Neutrophil (primary cell): Measurements from ENCODE around the gene POTEE.
"Not testable (repeated sequence)": the region's sequence is repeated elsewhere in the genome, so short reads cannot be mapped to it uniquely, and the experiment has no call there.

Experiments used
- H3K27ac ChIP-seq: fragments of 200-600 bp; sonication (generic); 2 replicates; pipeline ENCODE4 v1.5.1; 2016; ENCODE audit warnings: mild to moderate bottlenecking, moderate library complexity
- H3K27me3 ChIP-seq: fragments of 200-600 bp; sonication (generic); 2 replicates; pipeline ENCODE4 v1.6.0; 2016; ENCODE audit warnings: mild to moderate bottlenecking
- H3K36me3 ChIP-seq: fragments of 200-600 bp; sonication (generic); 2 replicates; pipeline ENCODE4 v1.5.1; 2017
- H3K4me1 ChIP-seq, 2 experiments: fragments of 200-600 bp in 1 of 2; sonication (generic) in 1 of 2; 1 replicate in 1 of 2; 2 replicates in 1 of 2; pipeline versions ENCODE4 v1.5.1 to v1.6.1; 2013 to 2016; ENCODE audit warnings: low read depth in 1 of 2, low read length in 1 of 2, mild to moderate bottlenecking in 1 of 2, moderate library complexity in 1 of 2; ENCODE audit not compliant: control insufficient read depth in 1 of 2, insufficient read depth in 1 of 2
- H3K4me3 ChIP-seq, 2 experiments: fragments of 200-600 bp in 1 of 2; sonication (generic) in 1 of 2; 1 replicate in 1 of 2; 2 replicates in 1 of 2; pipeline ENCODE4 v1.5.1; 2013 to 2016; ENCODE audit warnings: low read depth in 1 of 2, low read length in 1 of 2, mild to moderate bottlenecking in 1 of 2, moderate library complexity in 1 of 2
- H3K9me3 ChIP-seq: fragments of 200-600 bp; sonication (generic); 2 replicates; pipeline ENCODE4 v1.5.1; 2016

The POTEE gene

GRCh38 chr2:131210434-131211211 lies 1.3 kb downstream of the POTEE start:
- not testable (repeated sequence) for H3K27me3 ChIP-seq, H3K27ac ChIP-seq, H3K9me3 ChIP-seq, H3K4me3 ChIP-seq, H3K4me1 ChIP-seq, H3K36me3 ChIP-seq

GRCh38 chr2:131217238-131217986 lies 8.1 kb downstream of the POTEE start:
- not testable (repeated sequence) for H3K36me3 ChIP-seq

GRCh38 chr2:131235543-131236449 lies 26.5 kb downstream of the POTEE start:
- H3K4me1 ChIP-seq, H3K27ac ChIP-seq, H3K36me3 ChIP-seq, H3K4me3 ChIP-seq, H3K27me3 ChIP-seq, H3K9me3 ChIP-seq: not testable (repeated sequence)

More at GRCh38 chr2:131217238-131217986, 8.1 kb downstream of the POTEE start:
- not testable (repeated sequence) for H3K4me1 ChIP-seq, H3K27me3 ChIP-seq, H3K27ac ChIP-seq, H3K4me3 ChIP-seq, H3K9me3 ChIP-seq
